Measurements from ENCODE around the gene STEAP2. TPM values are rescaled to one million over a fixed set of nuclear protein-coding genes. Genes with fewer than 3 reads are reported as not detected.

The STEAP2 gene
- total RNA-seq, 1 experiment from 2014 or later: 17.0 TPM

- Mint-ChIP-seq H3K4me3 (no peak overlapping the region), H3K4me1 (no peaks in the 10 kb centered on the region), H3K9me3 (peaks cover 45% of the 10 kb centered on the region), H3K27me3 (ENCODE audit: low read depth) (peaks cover 4% of the 10 kb centered on the region; the same call in 1 of the 2 replicates), H3K27ac (no peak overlapping the region), H3K36me3 (peaks cover 20% of the 10 kb centered on the region)
- TF ChIP-seq E2F4 (CRISPR knock-in tag; IDR thresholded peaks at IDR 0.05; ENCODE audit: borderline replicate concordance, low read depth) (no peak), HMGA2 (CRISPR knock-in tag; IDR thresholded peaks at IDR 0.05) (peak; percentile 55; the same call in 1 of the 2 replicates), ZNF671 (CRISPR knock-in tag; IDR thresholded peaks at IDR 0.05) (no peak)
- DNase-seq (ENCODE audit: low spot score): no peak
- no peak for ATAC-seq
- CTCF ChIA-PET: no interaction called here
- POLR2A ChIA-PET: no interaction called here
Measured at GRCh38 chr7:90187507-90188050, 24.0 kb upstream of the STEAP2 start.

- ChIA-PET CTCF (no interaction called here), POLR2A (no interaction called here)
- H3K9me3 Mint-ChIP-seq: peaks cover 52% of the 10 kb centered on the region
- H3K4me3 Mint-ChIP-seq: no peak overlapping the region
- H3K36me3 Mint-ChIP-seq: peaks cover 26% of the 10 kb centered on the region
- H3K27me3 Mint-ChIP-seq (ENCODE audit: low read depth): peaks cover 4% of the 10 kb centered on the region; the same call in 1 of the 2 replicates
- ATAC-seq: no peak
- no peaks in the 10 kb centered on the region for H3K4me1 Mint-ChIP-seq
- no peak overlapping the region for H3K27ac Mint-ChIP-seq
- TF ChIP-seq ZBTB43 (CRISPR knock-in tag; IDR thresholded peaks at IDR 0.05): no peak
- TF ChIP-seq SMAD3 (CRISPR knock-in tag; IDR thresholded peaks at IDR 0.05; ENCODE audit: borderline replicate concordance): no peak
- no peak for TF ChIP-seq SOX15 (CRISPR knock-in tag; IDR thresholded peaks at IDR 0.05)
- no peak for TF ChIP-seq TEAD4 (CRISPR knock-in tag; IDR thresholded peaks at IDR 0.05)
- TF ChIP-seq TEAD1 (CRISPR knock-in tag; IDR thresholded peaks at IDR 0.05): no peak
- no peak for TF ChIP-seq ZMAT4 (CRISPR knock-in tag; IDR thresholded peaks at IDR 0.05)
- no peak for TF ChIP-seq ZNF219 (CRISPR knock-in tag; IDR thresholded peaks at IDR 0.05; ENCODE audit: borderline replicate concordance)
- TF ChIP-seq ZNF263 (CRISPR knock-in tag; IDR thresholded peaks at IDR 0.05; ENCODE audit: low read depth): no peak
- TF ChIP-seq FOXP1 (CRISPR knock-in tag; IDR thresholded peaks at IDR 0.05; ENCODE audit: borderline replicate concordance): no peak
- TF ChIP-seq ZNF317 (CRISPR knock-in tag; IDR thresholded peaks at IDR 0.05; ENCODE audit: borderline replicate concordance, low read depth): no peak
- TF ChIP-seq ZNF138 (CRISPR knock-in tag; conservative IDR thresholded peaks at IDR 0.05): no peak
- DNase-seq (ENCODE audit: low spot score): no peak
Measured at GRCh38 chr7:90188281-90188680, 23.3 kb upstream of the STEAP2 start.

- ChIA-PET CTCF (no interaction called here), POLR2A (no interaction called here)
- DNase-seq (ENCODE audit: low spot score) (no peak), ATAC-seq (no peak)
- no peaks in the 10 kb centered on the region for H3K4me1 Mint-ChIP-seq
- peaks cover 26% of the 10 kb centered on the region for H3K36me3 Mint-ChIP-seq
- H3K27ac Mint-ChIP-seq: no peak overlapping the region
- peaks cover 4% of the 10 kb centered on the region; the same call in 1 of the 2 replicates for H3K27me3 Mint-ChIP-seq (ENCODE audit: low read depth)
- peaks cover 55% of the 10 kb centered on the region for H3K9me3 Mint-ChIP-seq
- H3K4me3 Mint-ChIP-seq: no peak overlapping the region
- TF ChIP-seq GRHL2 (CRISPR knock-in tag; IDR thresholded peaks at IDR 0.05; ENCODE audit: insufficient replicate concordance, severe bottlenecking) (no peak), CTCF (IDR thresholded peaks at IDR 0.05) (no peak), NFYB (CRISPR knock-in tag; conservative IDR thresholded peaks at IDR 0.05; ENCODE audit: low read depth) (no peak), TEAD1 (CRISPR knock-in tag; IDR thresholded peaks at IDR 0.05) (no peak), MYBL2 (CRISPR knock-in tag; IDR thresholded peaks at IDR 0.05) (no peak), FOXK1 (CRISPR knock-in tag; IDR thresholded peaks at IDR 0.05) (no peak), CDX4 (CRISPR knock-in tag; IDR thresholded peaks at IDR 0.05; ENCODE audit: borderline replicate concordance) (no peak), ZNF138 (CRISPR knock-in tag; conservative IDR thresholded peaks at IDR 0.05) (no peak), MAX (CRISPR knock-in tag; IDR thresholded peaks at IDR 0.05) (no peak), ZNF219 (CRISPR knock-in tag; IDR thresholded peaks at IDR 0.05; ENCODE audit: borderline replicate concordance) (no peak), NR3C1 (CRISPR knock-in tag; conservative IDR thresholded peaks at IDR 0.05; ENCODE audit: low read depth) (no peak), EMX1 (CRISPR knock-in tag; IDR thresholded peaks at IDR 0.05) (no peak), MXD4 (CRISPR knock-in tag; IDR thresholded peaks at IDR 0.05; ENCODE audit: borderline replicate concordance) (no peak), ZSCAN18 (CRISPR knock-in tag; IDR thresholded peaks at IDR 0.05) (no peak)
Measured at GRCh38 chr7:90190995-90191394, 20.5 kb upstream of the STEAP2 start.
